NOMO-1 treated with dmso at 0.1 percent for 144 hours (cell line): Measurements from ENCODE around the gene C1QTNF6.

ENCODE experiments used
- DNase-seq: peaks from one replicate; lab custom pipeline; 2025; ENCODE audit not compliant: unreplicated experiment; lab: John Stamatoyannopoulos, UW

The C1QTNF6 gene

GRCh38 chr22:37146507-37147180 lies 41.4 kb downstream of the C1QTNF6 start:
- no peak for DNase-seq

- DNase-seq: no peak
Measured at GRCh38 chr22:37146051-37146385, 42.0 kb downstream of the C1QTNF6 start.

GRCh38 chr22:37145180-37146050 lies 42.6 kb downstream of the C1QTNF6 start:
- no peak for DNase-seq

- no peak for DNase-seq
Measured at GRCh38 chr22:37144180-37144554, 43.9 kb downstream of the C1QTNF6 start.

GRCh38 chr22:37141971-37142370 lies 46.1 kb downstream of the C1QTNF6 start:
- DNase-seq: no peak

GRCh38 chr22:37141476-37141875 lies 46.6 kb downstream of the C1QTNF6 start:
- DNase-seq: no peak

GRCh38 chr22:37140686-37141323 lies 47.2 kb downstream of the C1QTNF6 start:
- no peak for DNase-seq

- DNase-seq: no peak
Measured at GRCh38 chr22:37139762-37140161, 48.3 kb downstream of the C1QTNF6 start.

- no peak for DNase-seq
Measured at GRCh38 chr22:37138849-37139561, 49.0 kb downstream of the C1QTNF6 start.

GRCh38 chr22:37137903-37138665 lies 50.0 kb downstream of the C1QTNF6 start:
- DNase-seq: no peak

GRCh38 chr22:37137131-37137530 lies 50.9 kb downstream of the C1QTNF6 start:
- DNase-seq: no peak

GRCh38 chr22:37135023-37135422 lies 53.0 kb downstream of the C1QTNF6 start:
- no peak for DNase-seq

GRCh38 chr22:37133304-37134018 lies 54.6 kb downstream of the C1QTNF6 start:
- DNase-seq: no peak

GRCh38 chr22:37132773-37133172 lies 55.3 kb downstream of the C1QTNF6 start:
- DNase-seq: no peak
